GM12872 (cell line): ENCODE results near the gene CBFA2T3.

Experiments
- TF ChIP-seq, protein P1 (sequence below): IDR thresholded peaks from 3 replicates; pipeline ENCODE4 v1.5.1; 2011; ENCODE audit warnings: low read depth, mild to moderate bottlenecking, low read length, moderate library complexity; ENCODE audit not compliant: insufficient read depth

The CBFA2T3 gene

DNA sequence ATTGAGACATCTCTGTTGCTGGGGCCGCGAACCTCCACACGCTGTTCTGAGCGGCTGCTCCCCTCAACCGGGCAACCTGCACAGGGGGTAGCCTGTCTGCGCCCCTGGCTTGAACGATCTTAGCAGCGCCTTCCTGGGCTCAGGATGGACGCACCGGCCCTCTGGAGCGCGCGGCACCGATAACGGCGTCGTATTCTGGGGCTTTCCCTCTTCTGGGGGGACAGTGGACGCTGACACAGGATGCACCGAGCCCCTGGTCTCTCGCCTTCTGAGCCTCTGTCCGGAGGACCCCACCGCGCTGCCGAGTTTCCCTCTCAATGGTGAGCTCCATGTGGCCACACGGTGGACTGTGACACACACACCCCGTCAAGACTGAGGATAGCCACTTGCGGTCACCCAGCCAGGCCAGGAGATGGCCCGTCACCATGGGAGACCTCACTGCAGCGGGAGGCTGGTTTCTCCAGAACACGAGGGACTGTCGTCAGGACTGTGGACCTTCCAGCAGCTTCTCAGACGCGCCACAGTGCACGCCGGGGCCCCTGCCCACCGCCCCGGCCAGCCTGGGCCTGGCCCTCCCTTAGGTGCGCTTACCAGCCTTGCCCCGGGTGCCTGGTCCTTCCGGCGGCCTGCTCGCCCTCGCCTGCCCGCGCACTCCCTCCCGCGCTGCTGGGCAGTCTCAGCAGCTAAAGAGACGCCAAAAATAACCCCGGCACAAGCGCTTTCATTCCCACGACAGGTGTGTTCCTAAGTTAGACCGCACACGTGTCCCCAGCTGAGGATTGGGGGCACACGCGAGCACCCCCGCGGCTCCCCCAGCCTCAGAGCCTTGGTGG lies 80.6 kb downstream of the CBFA2T3 start:
- TF ChIP-seq, protein P1, sequence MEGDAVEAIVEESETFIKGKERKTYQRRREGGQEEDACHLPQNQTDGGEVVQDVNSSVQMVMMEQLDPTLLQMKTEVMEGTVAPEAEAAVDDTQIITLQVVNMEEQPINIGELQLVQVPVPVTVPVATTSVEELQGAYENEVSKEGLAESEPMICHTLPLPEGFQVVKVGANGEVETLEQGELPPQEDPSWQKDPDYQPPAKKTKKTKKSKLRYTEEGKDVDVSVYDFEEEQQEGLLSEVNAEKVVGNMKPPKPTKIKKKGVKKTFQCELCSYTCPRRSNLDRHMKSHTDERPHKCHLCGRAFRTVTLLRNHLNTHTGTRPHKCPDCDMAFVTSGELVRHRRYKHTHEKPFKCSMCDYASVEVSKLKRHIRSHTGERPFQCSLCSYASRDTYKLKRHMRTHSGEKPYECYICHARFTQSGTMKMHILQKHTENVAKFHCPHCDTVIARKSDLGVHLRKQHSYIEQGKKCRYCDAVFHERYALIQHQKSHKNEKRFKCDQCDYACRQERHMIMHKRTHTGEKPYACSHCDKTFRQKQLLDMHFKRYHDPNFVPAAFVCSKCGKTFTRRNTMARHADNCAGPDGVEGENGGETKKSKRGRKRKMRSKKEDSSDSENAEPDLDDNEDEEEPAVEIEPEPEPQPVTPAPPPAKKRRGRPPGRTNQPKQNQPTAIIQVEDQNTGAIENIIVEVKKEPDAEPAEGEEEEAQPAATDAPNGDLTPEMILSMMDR, result no peak

DNA sequence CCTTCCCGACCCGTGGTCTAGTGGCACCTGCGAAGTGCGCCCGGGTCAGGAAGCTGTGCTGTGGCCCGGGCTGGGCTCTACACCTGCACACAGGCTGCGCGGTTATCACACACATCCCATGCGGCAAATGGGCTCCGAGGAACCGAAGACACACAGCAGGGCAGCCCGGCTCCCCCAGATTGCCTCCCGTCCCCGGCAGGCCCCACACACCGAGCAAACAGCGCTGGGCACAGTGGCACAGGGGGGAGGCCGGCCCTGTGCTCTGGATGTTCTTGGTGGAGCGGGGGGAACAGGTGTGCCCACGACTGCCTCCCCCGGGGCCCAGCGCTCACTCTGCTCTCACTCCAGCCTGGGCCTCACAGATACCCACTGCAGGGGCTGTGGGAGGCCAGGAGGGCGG lies 81.7 kb downstream of the CBFA2T3 start:
- TF ChIP-seq, protein P1, result no peak

DNA sequence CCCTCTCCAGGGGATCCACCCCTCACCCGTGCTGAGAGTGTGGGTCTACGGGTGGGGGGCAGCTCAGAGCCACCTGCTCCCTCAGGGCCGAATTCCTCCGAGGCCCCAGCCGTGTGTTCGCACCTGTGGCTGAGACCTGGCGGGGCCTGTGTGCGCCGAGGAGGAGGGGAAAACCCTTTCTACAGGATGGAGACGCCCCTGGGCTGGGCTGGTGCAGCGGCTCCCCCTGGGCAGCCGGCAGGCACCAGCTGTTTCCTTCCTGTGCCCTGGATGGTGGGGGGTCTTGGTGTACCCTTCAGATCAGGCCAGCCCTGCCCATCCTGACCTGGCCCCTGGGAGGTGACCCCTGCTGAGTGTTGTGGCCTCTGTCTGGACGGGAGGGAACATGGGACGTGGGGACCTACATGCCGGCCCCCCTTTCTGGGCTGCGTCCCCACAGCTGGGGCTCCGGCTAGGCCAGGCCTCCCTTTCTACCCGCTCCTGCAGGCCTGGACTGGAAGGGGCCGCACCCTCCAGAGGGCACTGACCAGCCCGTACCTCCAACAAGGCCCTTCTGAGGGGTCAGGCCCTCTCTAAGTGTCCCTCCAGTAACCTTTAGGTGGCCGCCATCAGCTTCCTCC lies 82.2 kb downstream of the CBFA2T3 start:
- TF ChIP-seq, protein P1, result no peak

DNA sequence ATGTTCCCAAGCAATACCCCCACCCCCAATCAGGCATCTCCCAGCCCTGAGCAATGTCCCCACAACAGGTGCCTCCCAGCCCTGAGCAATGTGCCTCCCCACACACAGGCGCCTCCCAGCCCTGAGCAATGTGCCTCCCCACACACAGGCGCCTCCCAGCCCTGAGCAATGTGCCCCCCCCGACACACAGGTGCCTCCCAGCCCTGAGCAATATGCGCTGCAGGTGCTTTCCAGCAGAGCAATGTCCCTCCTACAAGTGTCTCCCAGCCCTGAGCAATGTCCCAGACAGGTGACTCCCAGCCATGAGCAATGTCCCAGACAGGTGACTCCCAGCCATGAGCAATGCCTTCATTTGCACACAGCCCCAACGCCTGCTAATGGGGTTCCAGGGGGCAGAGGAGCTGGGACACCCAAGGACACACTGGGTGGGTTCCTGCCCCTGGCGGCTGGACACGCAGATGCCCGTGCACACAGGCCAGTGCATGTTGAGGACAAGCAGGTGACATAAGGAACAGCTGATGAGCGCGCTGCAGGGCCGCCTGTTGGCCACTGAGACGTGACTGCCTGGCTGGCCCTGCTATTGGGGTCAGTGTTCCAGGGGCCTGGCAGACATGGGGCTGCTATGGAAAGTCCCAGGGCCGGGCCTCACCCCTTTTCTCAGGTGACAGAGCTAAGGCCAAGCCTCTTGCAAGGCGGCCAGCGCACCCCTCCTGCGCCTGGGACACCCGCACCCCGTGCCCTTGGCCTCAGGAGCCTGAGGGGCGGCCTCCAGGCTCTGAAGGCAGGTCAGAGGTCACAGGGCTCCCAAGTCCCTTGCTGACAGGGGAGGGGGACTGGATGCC lies 83.7 kb downstream of the CBFA2T3 start:
- TF ChIP-seq, protein P1, result no peak

DNA sequence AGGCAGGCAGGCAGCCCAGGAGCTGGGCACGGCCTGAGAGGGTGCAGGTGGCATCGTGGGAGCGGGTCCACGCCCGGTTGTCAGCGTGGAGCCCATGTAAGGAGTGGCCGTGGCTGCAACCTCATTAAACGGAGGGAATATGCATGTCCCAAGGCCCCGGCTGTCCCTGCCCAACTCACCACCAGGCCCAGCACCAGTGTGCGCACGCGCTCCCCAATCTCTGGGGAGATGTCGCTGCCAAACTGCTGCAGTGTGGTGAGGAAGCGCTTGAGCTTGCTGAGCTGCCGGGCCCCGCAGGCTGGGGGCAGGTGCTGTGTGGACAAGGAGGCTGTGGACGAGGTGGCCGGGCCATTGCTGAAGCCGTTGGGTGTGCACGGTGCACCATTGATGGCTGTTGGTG lies 84.9 kb downstream of the CBFA2T3 start:
- TF ChIP-seq, protein P1, result no peak

DNA sequence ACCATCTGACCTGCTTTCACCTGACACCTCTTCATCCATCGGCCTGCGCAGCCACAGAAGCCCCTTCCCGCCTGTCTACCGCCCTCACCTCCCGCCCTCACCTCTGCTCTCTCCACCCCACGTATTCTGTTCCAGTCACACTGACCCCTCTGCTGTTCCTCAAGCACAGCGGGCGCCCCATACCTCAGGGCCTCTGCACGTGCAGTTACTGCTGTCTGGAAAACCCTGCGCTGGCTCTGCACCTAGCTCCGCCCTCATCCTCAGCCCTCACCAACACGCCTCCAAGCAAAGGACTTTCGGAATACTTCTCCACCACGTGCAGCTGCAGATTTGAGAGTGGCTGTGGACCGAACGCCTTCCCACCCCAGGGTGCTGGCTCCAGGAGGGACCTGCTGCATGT lies 85.9 kb downstream of the CBFA2T3 start:
- TF ChIP-seq, protein P1, result no peak

DNA sequence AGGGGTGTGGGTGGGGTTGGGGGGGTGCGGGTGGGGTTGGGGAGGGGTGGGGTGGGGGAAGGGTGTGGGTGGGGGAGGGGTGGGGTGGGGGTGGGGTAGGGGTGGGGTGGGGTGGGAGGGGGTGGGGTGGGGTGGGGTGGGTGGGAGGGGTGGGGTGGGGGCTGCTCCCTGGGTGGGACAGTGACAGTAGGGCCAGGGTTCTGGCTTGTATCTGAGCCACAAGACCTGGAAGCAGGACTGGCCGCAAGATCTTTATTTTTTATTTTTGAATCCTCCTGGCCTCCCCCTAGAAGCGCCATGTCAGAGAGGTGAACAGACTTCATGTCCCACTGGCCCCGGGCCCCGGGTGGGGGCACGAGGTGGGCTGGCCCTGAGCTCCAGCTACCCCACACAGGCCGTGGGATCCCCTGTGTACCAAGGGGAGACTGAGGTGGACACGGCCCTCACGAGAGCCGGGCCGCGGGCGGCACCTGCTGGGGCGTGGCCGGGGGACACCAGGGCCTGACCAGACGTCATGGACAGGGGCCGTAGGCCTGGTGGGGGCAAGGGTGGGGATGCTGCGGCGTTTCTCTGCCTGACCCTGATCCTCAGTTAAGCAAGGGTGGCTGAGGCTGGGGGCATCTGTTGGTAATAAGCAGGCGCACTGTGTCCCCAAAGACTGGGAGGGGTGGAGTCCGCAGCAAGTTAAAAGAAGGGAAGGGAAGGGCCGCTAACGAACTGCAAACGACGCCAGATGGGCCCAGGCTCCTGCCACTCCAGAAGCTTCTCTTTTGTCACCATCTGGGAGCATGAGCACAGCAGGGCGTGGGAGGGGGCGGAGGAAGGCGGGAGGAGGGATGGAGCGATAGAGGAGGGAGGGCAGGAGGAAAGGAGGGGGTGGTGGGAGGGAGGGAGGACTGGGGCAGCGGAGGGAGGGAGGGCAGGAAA lies 88.3 kb downstream of the CBFA2T3 start:
- TF ChIP-seq, protein P1, result no peak
